HepG2 (cell line): ENCODE data around the gene OAS3. TPM values are rescaled to one million over a fixed set of nuclear protein-coding genes. Genes with fewer than 3 reads are reported as not detected.
A peak's percentile ranks its signal among the peaks of the same experiment; 100 is the strongest.

Source experiments
- ARID5B ChIP-seq: IDR thresholded peaks from 2 replicates; pipeline ENCODE4 v1.4.0; 2020; ENCODE audit warnings: mild to moderate bottlenecking, missing genetic modification reagents
- ATF6 ChIP-seq: sonication (generic); formaldehyde crosslinking; conservative IDR thresholded peaks from 2 replicates; pipeline ENCODE4 v1.4.0; 2020; ENCODE audit warnings: missing genetic modification reagents
- EHMT2 ChIP-seq: fragments of 200-600 bp; sonication (generic); IDR thresholded peaks from 2 replicates; pipeline ENCODE4 v1.7.0; 2017; ENCODE audit warnings: antibody characterized with exemption, low read depth, low read length, borderline replicate concordance
- FOXK2 ChIP-seq: fragments of 450-650 bp; IDR thresholded peaks from 2 replicates; pipeline ENCODE4 v1.6.1; 2016
- GTF3A ChIP-seq: sonication (generic); formaldehyde crosslinking; conservative IDR thresholded peaks from 2 replicates; pipeline ENCODE4 v1.4.0; 2020; ENCODE audit warnings: mild to moderate bottlenecking, missing genetic modification reagents
- HDAC2 ChIP-seq: sonication (generic); formaldehyde crosslinking; IDR thresholded peaks from 2 replicates; pipeline ENCODE4 v1.4.0; 2020; ENCODE audit warnings: missing genetic modification reagents
- HNF4A ChIP-seq: sonication (generic); formaldehyde crosslinking; IDR thresholded peaks from 2 replicates; pipeline ENCODE4 v1.4.0; 2020; ENCODE audit warnings: missing genetic modification reagents
- HNRNPK ChIP-seq: fragments of 200-400 bp; formaldehyde crosslinking; IDR thresholded peaks from 2 replicates; pipeline ENCODE4 v1.6.1; 2018; ENCODE audit warnings: low read length, low read depth, moderate library complexity, mild to moderate bottlenecking; ENCODE audit not compliant: poor library complexity, severe bottlenecking
- KDM5B ChIP-seq: sonication (generic); formaldehyde crosslinking; IDR thresholded peaks from 2 replicates; pipeline ENCODE4 v1.4.0; 2020; ENCODE audit warnings: missing genetic modification reagents, mild to moderate bottlenecking, borderline replicate concordance
- MIER2 ChIP-seq: IDR thresholded peaks from 2 replicates; pipeline ENCODE4 v1.6.1; 2016; ENCODE audit warnings: missing biosample characterization, missing genetic modification reagents
- MNT ChIP-seq: fragments of 450-650 bp; IDR thresholded peaks from 2 replicates; pipeline ENCODE4 v1.6.1; 2016
- MXI1 ChIP-seq: IDR thresholded peaks from 3 replicates; pipeline ENCODE4 v1.6.1; 2012; ENCODE audit warnings: low read depth, low read length, inconsistent platforms, borderline replicate concordance
- NR3C1 ChIP-seq: sonication (generic); formaldehyde crosslinking; IDR thresholded peaks from 2 replicates; pipeline ENCODE4 v1.4.0; 2020; ENCODE audit warnings: missing genetic modification reagents
- SMAD3 ChIP-seq: sonication (generic); formaldehyde crosslinking; IDR thresholded peaks from 2 replicates; pipeline ENCODE4 v1.4.0; 2020; ENCODE audit warnings: missing genetic modification reagents
- SP1 ChIP-seq, 2 experiments: fragments of 450-650 bp in 1 of 2; sonication (generic) in 1 of 2; formaldehyde crosslinking in 1 of 2; IDR thresholded peaks; 2 replicates each; pipeline versions ENCODE4 v1.4.0 to v1.6.1; 2016 to 2020; ENCODE audit warnings: missing genetic modification reagents in 1 of 2
- ZNF235 ChIP-seq: sonication (generic); formaldehyde crosslinking; IDR thresholded peaks from 2 replicates; pipeline ENCODE4 v1.8.1; 2023; ENCODE audit warnings: mild to moderate bottlenecking, missing genetic modification reagents, borderline replicate concordance
- ZNF33A ChIP-seq: sonication (generic); formaldehyde crosslinking; IDR thresholded peaks from 2 replicates; pipeline ENCODE4 v1.5.1; 2020; ENCODE audit warnings: missing genetic modification reagents, mild to moderate bottlenecking, moderate library complexity, borderline replicate concordance
- ZNF34 ChIP-seq: sonication (generic); formaldehyde crosslinking; IDR thresholded peaks from 2 replicates; pipeline ENCODE4 v1.4.0; 2020; ENCODE audit warnings: mild to moderate bottlenecking, missing genetic modification reagents, borderline replicate concordance
- ZNF383 ChIP-seq: sonication (generic); formaldehyde crosslinking; IDR thresholded peaks from 2 replicates; pipeline ENCODE4 v1.4.0; 2020; ENCODE audit warnings: missing genetic modification reagents, mild to moderate bottlenecking, borderline replicate concordance
- ZNF597 ChIP-seq: sonication (generic); formaldehyde crosslinking; IDR thresholded peaks from 2 replicates; pipeline ENCODE4 v1.5.0; 2020; ENCODE audit warnings: missing genetic modification reagents
- ZNF644 ChIP-seq: IDR thresholded peaks from 2 replicates; pipeline ENCODE4 v1.6.1; 2016; ENCODE audit warnings: low read depth
- ZNF703 ChIP-seq: sonication (generic); formaldehyde crosslinking; IDR thresholded peaks from 2 replicates; pipeline ENCODE4 v1.5.1; 2020; ENCODE audit warnings: missing genetic modification reagents, mild to moderate bottlenecking, moderate library complexity, borderline replicate concordance
- ZSCAN25 ChIP-seq: sonication (generic); formaldehyde crosslinking; IDR thresholded peaks from 2 replicates; pipeline ENCODE4 v1.8.0; 2022; ENCODE audit warnings: mild to moderate bottlenecking, missing genetic modification reagents
- ZSCAN9 ChIP-seq: IDR thresholded peaks from 2 replicates; pipeline ENCODE4 v1.6.1; 2016; ENCODE audit warnings: borderline replicate concordance
- polyA plus RNA-seq, 8 experiments: library from polyadenylated mRNA; depleted of rRNA in 3 of 8; stranded (reverse) in 7 of 8; unstranded in 1 of 8; fragments of >200 nt; fragmentation: Illumina TruSeq in 4 of 8; extraction: Trizol in 4 of 8; gene quantifications; 2 replicates each; pipeline versions ENCODE4 v1.2.1 to v1.2.3, GENCODE V29; 2011 to 2016; ENCODE audit warnings: low read depth in 4 of 8, missing spikeins in 1 of 8, mixed read lengths in 1 of 8; ENCODE audit not compliant: insufficient read depth in 1 of 8
- total RNA-seq, 5 experiments: library from RNA; depleted of rRNA; stranded (reverse); fragments of >200 nt; fragmentation: Illumina TruSeq; extraction: Trizol; gene quantifications; 2 replicates each; pipeline ENCODE4 v1.2.3, GENCODE V29; 2016; ENCODE audit warnings: low read depth in 1 of 5

Gene OAS3
- total and polyA plus RNA-seq, 2 of the 13 experiments (the other 11 are each of a cell fraction or from before 2014, with no cell fraction given) = 4.8 to 10.5 TPM

GRCh38 chr12:113002155-113002554 is 63.9 kb downstream of the OAS3 start (continued):
- TF ChIP-seq ATF6 (CRISPR knock-in tag) (no peak), HNF4A (CRISPR knock-in tag) (peak; percentile 91), MNT (0 out of 2 replicates have a peak, but pooled peaks have one; percentile 26), HDAC2 (CRISPR knock-in tag) (0 out of 2 replicates have a peak, but pooled peaks have one; percentile 20), GTF3A (CRISPR knock-in tag) (no peak), SMAD3 (CRISPR knock-in tag) (no peak), ZNF33A (CRISPR knock-in tag) (no peak), HNRNPK (no peak), MXI1 (peak; percentile 35; the same call in 1 of the 3 replicates), ZNF597 (CRISPR knock-in tag) (no peak), SP1 (IDR thresholded peaks at IDR 0.05) (no peak), SP1 (CRISPR knock-in tag; IDR thresholded peaks at IDR 0.05) (no peak), NR3C1 (no peak), ZNF383 (CRISPR knock-in tag) (no peak), ZNF644 (peak; percentile 93), ZSCAN9 (CRISPR knock-in tag) (no peak), ZNF235 (no peak), FOXK2 (no peak), KDM5B (CRISPR knock-in tag) (no peak), ZNF703 (CRISPR knock-in tag) (no peak), ZNF34 (CRISPR knock-in tag) (no peak), ARID5B (CRISPR knock-in tag) (0 out of 2 replicates have a peak, but pooled peaks have one; percentile 35), EHMT2 (no peak), MIER2 (CRISPR knock-in tag) (no peak), ZSCAN25 (no peak)
